Measurements from ENCODE around the gene BBS9.

The BBS9 gene

DNA sequence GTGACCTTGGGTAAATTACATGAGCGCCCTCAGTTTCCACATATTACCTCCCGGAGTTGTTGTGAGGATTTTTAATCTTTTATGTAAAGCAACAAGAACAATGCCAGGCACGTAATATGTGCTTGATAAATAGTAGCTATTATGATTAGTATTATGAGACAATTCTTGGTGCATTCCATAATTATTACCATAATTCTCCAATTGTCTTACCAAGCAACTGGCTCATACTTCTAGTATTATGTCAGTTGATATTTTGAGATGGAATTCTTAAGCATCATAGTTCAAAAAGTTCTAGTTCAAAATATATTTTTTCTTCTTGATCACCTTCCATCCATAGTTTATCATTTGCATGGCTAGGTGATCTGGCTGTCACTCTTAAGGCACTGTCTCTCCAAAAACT is 259.0 kb downstream of the BBS9 start:
- no peak for DNase-seq

GRCh38 chr7:33392148-33392547 is 262.8 kb downstream of the BBS9 start:
- peak; percentile 86 for DNase-seq

DNA sequence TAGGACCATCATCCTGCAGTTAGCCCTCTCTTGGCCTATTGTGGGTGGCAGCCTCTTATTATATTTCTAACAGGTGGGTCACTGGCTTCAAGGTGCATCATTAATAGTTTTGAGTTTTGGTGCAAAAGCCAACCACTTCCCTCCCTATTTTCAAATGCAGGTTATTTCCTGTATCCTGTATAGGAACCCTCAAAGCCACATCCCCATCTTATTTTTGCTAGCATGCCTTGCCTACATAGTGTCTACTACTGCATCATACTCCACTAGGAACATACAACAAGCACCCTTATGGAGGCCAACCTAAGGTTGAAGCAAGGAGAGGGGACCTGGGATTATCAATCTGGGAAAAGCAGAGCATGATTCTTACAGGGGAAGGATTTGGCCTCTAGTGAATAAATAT is 264.4 kb downstream of the BBS9 start:
- no peak for DNase-seq

- peak; percentile 49 for DNase-seq
These were observed 266.0 kb downstream of the BBS9 start for GRCh38 chr7:33395340-33395739.

GRCh38 chr7:33399528-33400213 is 270.3 kb downstream of the BBS9 start:
- DNase-seq = no peak

DNA sequence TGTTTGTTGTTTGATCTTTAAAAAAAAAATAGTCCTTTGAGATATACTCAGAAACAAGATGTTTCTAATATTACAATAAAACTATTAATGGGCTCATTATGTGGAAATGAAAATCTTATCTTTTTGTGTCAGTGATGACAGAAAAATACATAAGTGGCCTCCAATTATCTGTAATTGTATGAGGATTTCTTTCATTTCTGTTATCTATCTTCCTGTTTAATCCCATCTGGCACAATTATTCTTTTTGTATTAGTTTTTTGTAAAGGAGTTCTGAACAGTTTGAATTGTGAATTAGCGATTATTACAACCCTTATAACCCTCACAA is 270.8 kb downstream of the BBS9 start:
- DNase-seq = no peak

DNA sequence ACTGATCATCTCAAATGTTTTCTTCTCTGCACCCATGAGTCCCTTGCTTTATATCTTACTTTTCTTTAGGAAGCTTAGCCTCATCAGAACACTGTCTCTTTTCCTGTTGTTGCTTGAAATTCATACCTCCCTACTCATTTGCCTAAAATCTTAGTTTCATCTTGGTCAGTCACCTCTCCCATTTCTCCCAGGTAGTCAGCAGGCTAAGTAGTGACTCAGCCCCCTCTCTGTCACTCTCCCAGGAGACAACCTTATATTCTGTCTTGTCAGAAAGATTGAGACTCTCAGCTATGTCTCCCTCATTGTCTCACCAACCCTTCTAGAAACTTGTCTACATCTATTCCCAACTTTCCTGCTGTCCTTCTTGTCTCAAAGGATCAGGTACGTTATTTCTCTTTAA is 280.9 kb downstream of the BBS9 start:
- DNase-seq = no peak

DNA sequence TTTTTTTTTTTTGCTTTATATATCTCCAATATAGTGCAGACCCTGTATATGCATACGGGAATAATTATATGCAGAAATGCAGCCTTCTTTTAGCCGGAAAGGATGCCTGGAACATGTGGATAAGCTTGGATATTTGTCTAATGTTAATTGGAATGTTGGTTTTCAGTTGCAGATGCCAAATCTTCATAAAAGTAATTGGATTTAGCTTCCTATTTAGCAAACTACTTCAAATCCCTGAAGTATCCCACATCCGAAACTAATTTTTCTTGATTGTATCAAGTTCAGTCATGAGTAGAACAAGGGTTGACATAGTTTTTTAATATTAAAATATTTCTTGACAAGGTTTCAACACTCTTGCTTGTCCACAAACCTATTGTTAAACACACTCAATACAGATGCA is 281.7 kb downstream of the BBS9 start:
- no peak for DNase-seq

DNA sequence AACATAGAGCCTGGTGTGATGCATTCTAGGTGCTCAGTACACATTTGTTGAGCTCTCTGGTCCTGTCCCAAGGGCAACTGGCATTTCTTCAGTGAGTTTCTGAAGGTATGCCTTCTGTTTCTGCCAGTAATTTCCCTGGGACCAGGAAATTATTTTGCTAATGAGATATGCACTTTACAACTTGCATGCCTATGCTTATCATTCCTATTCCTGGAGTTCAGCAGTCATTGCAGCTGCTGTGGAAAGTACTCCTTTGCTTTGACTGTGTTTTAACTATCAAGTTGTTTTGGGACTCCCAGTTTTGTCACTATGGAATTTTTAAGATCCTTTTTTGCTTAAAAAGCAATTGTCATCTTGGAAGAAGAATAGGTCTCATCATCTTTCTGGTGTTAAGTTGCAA is 283.0 kb downstream of the BBS9 start:
- no peak for DNase-seq

GRCh38 chr7:33418251-33418701 is 288.9 kb downstream of the BBS9 start:
- DNase-seq = peak; percentile 42

DNA sequence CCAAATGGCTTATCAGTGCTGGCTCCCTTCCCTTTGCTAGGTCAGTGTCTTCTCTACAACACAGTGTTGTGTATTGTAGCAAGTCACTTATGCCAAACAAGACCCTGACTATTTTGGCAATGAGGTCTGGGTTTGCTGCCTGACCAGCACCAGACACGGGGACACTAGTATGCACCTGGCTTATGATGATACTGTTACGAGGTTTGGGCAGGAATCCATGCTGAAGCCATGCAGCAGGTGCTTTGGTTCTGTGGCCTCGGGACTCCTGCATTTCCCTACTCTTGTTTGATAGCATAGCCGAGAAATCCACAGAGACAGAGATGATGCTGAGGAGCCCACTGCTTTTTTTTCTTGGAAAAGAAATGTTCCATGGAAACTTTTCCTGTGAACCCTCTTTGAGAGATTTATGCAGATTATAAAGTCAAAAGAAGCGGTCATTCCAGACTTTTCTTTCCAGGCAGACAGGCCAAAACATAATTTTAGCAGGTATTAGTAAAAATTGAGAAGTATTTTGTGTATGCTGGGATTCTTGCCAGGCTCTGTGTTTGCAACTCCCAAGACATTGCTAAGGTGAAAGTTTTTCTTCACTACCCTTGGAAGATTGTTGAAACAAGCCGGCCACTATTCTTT is 291.1 kb downstream of the BBS9 start:
- DNase-seq = no peak

- DNase-seq = no peak
These were observed 292.1 kb downstream of the BBS9 start for GRCh38 chr7:33421429-33421828.

GRCh38 chr7:33422141-33422540 is 292.8 kb downstream of the BBS9 start:
- no peak for DNase-seq

DNA sequence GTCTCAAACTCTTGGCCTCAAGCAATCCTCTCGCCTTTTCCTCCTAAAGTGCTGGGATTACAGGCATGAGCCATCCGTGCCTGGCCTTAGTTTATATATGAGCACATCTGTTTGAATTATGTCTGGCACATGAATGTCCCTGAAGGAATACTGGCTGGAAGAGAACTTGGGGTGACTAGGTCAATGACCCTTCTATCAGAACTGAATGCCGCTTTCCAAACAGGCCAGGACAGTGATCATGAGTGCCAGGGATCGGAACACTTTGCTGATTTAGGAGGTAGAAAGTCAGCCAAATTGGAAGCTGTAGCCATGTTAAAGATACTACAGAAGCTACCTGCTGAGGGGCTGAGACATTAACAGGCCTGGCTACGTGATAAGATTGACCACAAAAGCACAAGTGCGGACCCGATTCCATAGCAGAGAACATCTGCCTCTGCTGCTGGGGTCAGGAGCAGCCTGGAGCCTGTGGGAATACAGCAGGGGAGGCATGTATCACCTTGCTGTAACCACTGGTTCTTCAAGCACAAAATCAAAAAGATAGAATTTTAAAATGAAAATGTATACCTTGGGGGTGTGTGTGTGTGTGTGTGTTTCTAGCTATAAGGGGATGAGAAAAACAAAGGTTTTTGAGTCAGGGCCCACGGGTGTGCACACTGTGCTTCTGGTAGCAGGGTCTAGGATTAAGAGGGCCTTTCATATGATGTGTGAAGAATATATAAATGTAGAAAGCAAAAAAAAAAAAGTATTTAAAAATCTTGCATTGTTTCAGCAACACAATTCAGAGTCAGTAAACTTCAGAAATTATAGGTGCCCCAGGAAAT is 293.7 kb downstream of the BBS9 start:
- DNase-seq = no peak

DNA sequence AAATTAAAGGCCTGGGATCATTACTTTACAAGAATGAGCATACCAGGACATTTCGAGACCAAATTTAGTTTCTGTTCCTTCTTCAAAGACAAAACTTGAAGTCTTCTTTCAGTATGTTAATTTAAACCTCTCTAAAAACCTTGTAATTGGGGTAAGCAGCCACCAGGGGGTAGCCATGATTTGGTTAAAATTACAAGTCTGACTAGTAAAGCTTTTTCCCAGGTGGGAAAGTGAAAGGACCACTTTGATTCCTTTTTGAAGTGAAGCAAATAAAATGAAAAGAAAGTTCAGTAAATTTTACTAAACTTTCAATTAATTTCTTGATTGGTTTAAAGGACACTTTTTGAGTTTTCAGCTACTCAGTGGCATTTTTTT is 294.3 kb downstream of the BBS9 start:
- DNase-seq = peak; percentile 8

GRCh38 chr7:33425395-33425794 is 296.0 kb downstream of the BBS9 start:
- no peak for DNase-seq

GRCh38 chr7:33425929-33426678 is 296.7 kb downstream of the BBS9 start:
- no peak for DNase-seq

DNA sequence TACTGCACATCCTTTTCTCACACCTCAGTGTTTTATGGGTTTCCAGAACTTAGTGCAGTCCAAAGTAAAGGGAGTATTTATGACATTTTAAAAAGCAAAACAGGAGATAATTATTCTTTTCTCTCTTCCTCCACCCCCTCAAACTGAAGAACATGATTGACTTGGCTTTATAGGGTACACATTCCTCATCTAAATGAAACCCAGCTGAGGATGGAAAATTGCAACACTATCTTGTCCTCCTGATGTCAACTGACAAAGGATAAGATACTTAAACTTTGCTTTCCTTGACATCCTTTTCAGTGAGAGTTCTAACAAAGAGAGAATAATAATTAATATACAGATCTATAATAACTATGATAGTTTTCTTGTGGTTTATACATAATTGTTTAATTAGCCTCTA is 299.1 kb downstream of the BBS9 start:
- no peak for DNase-seq

DNA sequence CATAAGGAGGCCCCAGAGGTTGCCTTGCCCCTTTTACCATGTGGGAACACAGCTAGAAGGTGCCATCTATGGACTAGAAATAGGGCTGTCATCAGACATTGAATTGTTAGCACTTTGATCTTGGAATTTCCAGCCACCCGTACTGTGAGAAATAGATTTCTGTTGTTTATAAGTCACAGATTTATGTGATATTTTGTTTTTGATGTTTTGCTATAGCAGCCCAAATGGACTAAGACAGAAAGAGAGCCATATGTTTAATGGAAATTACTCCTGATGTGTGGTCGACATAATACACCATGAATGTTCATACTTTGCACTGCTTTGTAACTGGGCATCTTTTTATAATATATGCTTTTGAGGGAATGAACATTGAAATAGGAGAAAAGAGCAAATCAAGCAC is 302.2 kb downstream of the BBS9 start:
- no peak for DNase-seq

DNA sequence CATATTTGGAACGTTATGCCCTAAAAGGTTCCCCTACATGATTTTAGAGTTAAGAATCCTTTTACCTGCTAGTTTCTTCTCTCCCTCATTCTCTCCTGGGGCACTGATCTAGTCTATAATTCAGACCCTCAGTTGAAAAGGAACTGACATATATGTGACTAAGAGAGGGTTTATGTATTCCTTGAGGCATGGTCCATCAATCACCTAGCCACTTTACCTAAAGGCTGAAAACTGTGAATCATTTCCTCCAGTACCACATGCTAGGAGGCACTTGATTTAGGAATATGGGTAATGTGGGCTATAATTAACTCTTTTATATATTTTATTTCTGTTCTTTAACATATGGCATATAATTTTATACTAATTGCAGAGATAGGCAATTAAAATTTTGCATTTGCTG is 303.5 kb downstream of the BBS9 start:
- DNase-seq = peak; percentile 68

GRCh38 chr7:33433357-33433756 is 304.0 kb downstream of the BBS9 start:
- DNase-seq = no peak

GRCh38 chr7:33444511-33444910 is 315.1 kb downstream of the BBS9 start:
- DNase-seq = peak; percentile 61

- DNase-seq = peak; percentile 35
These were observed 317.2 kb downstream of the BBS9 start for GRCh38 chr7:33446551-33446950.

DNA sequence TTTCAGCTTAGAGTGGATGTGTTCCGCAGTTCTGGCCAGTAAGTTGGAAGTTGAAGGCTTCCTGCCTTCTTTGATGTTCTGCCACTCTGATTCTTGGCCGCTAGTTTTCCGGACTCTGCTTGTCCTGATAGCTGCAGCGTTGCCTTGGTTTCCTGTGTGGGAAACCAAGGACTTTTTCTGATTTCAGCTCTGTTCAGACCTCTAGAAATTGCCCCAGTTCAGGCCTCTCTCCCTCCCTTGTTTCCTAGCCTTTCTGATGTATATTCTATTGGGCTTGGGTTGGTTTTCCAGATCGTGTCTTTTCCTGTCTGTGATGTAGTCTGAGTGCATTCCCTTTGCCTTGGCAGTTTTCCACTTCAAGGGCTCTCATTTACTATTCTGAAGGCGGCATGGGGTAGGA is 318.7 kb downstream of the BBS9 start:
- no peak for DNase-seq
